Urinary bladder (tissue), 4 donors: Measurements from ENCODE around the gene PARM1. TPM values are rescaled to one million over a fixed set of nuclear protein-coding genes. Genes with fewer than 3 reads are reported as not detected.

Source experiments
- DNase-seq: peaks from one replicate; pipeline ENCODE4 v3.0.0-alpha.2; 2015; ENCODE audit errors: extremely low spot score
- H3K27ac ChIP-seq: one replicate; pipeline ENCODE4 v1.5.1; 2013; ENCODE audit warnings: low read depth, mild to moderate bottlenecking, moderate library complexity
- H3K36me3 ChIP-seq: one replicate; pipeline ENCODE4 v1.6.1; 2013; ENCODE audit warnings: mild to moderate bottlenecking, moderate library complexity; ENCODE audit not compliant: insufficient read depth
- H3K4me1 ChIP-seq: one replicate; pipeline ENCODE4 v1.6.1; 2013; ENCODE audit warnings: mild to moderate bottlenecking, moderate library complexity; ENCODE audit not compliant: insufficient read depth
- H3K4me3 ChIP-seq: one replicate; pipeline ENCODE4 v1.5.1; 2013; ENCODE audit warnings: low read depth, low read length
- WGBS: extraction: QIAGEN DNeasy Blood & Tissue Kit; methylation state at CpG from one replicate; pipeline ENCODE4 v1.1.7; 2013; 5-methylcytosine and 5-hydroxymethylcytosine counted together
- polyA plus RNA-seq: library from polyadenylated mRNA; stranded (reverse); fragments of 200-250 nt; gene quantifications from one replicate; pipeline ENCODE4 v1.2.3, GENCODE V29; 2013
- total RNA-seq: library from RNA; depleted of rRNA; stranded (reverse); fragments of >200 nt; gene quantifications from one replicate; pipeline ENCODE4 v1.2.3, GENCODE V29; 2014
- donor health status: healthy with polysubstance abuse.
- donor health status: healthy.

Gene PARM1, protein sequence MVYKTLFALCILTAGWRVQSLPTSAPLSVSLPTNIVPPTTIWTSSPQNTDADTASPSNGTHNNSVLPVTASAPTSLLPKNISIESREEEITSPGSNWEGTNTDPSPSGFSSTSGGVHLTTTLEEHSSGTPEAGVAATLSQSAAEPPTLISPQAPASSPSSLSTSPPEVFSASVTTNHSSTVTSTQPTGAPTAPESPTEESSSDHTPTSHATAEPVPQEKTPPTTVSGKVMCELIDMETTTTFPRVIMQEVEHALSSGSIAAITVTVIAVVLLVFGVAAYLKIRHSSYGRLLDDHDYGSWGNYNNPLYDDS
- total RNA-seq (139 TPM), polyA plus RNA-seq (81.3 TPM)

DNA sequence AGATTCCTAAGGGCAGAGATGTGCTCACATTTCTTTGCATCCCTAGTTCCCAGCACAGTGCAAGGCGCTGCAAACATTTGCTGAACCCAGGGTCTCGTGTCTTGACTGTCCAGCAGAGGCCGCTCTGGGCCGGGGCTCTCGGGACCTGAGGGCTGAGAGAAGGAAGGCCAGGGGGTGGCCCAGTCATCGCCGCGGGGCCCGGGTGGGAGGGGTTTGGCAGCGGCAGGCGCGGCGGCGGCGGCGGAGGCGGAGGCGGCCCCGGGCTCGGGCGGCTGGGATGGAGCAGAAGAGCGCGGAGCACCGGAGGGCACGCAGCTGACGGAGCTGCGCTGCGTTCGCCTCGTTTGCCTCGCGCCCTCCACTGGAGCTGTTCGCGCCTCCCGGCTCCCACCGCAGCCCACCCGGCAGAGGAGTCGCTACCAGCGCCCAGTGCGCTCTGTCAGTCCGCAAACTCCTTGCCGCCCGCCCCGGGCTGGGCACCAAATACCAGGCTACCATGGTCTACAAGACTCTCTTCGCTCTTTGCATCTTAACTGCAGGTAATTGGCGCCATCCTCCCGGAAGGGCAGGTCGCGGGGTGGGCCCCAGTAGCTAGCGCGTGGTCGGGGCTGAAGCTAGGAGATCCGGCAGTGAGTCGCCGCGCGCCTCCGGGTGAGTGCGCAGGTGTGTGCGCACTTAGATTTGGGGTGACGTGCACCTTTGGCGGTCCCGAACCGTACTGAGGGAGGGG lies at the start of gene PARM1:
Gene PARM1 (plus strand): TSS at position 285 of the 730 bp plus-strand sequence. CDS start 212 bp downstream, at position 497.
- H3K4me3 ChIP-seq = peak within 1 kb of the TSS; percentile 76
- H3K36me3 ChIP-seq = no peaks in the 10 kb centered on the region
- WGBS = under 1% methylated on average over 64 of the region's 64 CpGs
- peak; percentile 64 for DNase-seq
- no peaks in the 10 kb centered on the region for H3K4me1 ChIP-seq
- H3K27ac ChIP-seq = peak within 1 kb of the TSS; percentile 68

DNA sequence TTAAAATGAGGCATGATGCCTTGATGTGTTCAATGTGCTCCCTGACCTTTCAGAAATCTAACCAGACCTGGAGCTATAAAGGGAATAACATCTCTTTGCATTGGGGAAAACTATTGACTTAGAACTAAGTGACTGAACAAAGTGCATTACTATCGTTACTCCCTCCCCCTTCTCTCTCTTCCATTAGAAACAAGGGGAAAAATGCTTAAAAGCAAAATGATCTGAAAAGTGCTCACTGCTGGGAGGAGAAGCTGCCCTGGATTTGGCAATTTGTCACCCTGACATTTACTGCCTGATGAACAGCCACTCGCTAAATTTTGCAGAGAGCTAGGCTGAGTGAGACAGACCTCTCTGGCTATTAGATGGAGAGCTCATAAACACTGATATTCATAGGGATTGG lies 48.6 kb upstream of the PARM1 start:
- 41% methylated on average over 2 of the region's 2 CpGs for WGBS

DNA sequence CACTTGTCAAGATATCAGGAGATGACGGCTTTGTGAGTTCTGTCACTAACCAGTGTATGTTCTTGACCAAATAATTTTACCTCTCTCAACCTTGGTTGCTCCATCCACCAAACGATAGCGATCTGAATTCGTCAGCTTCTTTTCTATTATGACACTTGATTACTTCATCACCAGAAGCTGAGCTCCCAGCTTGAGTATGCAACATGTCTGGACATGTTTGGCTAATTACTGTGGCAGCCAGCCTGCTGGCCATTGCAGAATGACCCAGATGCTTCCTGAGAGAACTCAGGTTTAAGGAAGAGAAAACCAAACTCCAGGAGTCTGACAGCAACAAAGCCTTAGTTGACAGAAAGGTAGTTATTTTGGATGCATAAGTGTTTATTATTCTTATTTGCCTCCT lies 46.4 kb upstream of the PARM1 start:
- H3K27ac ChIP-seq = no peak overlapping the region
- no peak for DNase-seq
- H3K4me1 ChIP-seq = no peaks in the 10 kb centered on the region
- H3K4me3 ChIP-seq = no peak overlapping the region
- H3K36me3 ChIP-seq = no peaks in the 10 kb centered on the region
- 90% methylated on average over 4 of the region's 4 CpGs for WGBS

More for the DNA sequence above, 48.6 kb upstream of the PARM1 start:
- Histone ChIP-seq H3K27ac (no peak overlapping the region), H3K4me1 (no peaks in the 10 kb centered on the region), H3K36me3 (no peaks in the 10 kb centered on the region), H3K4me3 (no peak overlapping the region)
- DNase-seq = no peak

DNA sequence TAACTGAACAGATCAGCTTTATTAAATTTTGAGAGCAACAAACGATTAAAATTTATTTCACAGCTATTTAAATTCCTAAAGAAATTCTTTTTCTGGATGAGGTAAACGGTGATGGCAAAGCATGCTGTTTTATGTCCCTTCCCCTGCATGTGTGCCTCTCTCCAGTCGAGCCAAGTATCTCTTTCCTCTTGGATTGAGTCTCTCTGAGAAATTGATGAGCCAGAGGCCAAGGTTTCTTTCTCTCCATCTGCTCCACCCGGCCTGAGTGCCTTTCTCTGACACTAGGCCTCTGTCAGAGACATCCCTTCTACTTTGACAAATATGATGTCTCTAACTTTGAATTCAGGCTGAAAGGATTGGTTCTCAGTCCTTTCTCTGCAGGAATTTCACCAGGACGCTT lies 42.6 kb upstream of the PARM1 start:
- 53% methylated on average over 5 of the region's 5 CpGs for WGBS
- DNase-seq = no peak
- no peak overlapping the region for H3K4me3 ChIP-seq
- no peaks in the 10 kb centered on the region for H3K36me3 ChIP-seq
- no peak overlapping the region for H3K27ac ChIP-seq
- H3K4me1 ChIP-seq = no peaks in the 10 kb centered on the region

DNA sequence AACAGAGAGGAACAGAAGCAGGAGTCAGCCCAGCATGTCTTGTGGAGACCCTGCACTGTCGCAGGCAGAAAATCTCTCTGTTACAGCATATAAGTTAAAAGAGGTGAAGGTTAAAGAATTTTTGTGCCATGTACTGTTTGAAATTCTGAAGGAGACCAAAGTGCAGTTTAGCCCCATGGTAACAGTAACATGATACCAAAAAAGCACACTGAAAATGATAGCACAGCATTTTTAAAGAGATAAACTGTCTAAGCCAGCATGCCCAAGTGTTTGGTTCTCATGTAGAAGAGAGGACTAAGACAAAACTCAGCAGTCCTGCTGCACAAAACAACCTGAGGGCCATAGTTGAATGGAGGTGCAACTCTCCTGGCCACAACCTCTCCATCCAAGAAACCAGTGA lies 41.9 kb upstream of the PARM1 start:
- 92% methylated on average over 1 of the region's 1 CpG for WGBS
- Histone ChIP-seq H3K4me1 (no peaks in the 10 kb centered on the region), H3K27ac (no peak overlapping the region), H3K36me3 (no peaks in the 10 kb centered on the region), H3K4me3 (no peak overlapping the region)
- no peak for DNase-seq

DNA sequence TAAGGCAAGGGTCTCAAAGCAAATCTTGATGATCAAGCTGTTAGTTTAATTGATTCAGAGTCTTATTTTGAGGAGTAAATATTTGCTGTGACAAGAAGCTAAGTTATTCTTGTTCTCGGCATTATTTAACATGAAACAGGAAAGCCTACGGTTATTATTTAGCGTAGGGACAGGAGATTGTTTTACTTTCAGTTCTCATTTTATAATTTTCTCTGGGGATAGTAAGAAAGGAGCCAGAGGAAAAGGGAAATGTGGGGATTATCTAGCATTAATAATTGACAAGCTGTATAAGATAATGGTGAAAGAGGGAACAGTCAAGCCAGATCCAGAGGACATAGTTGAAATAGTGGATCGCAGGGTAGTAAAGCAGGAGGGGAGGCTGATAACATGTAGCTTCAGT lies 39.7 kb upstream of the PARM1 start:
- WGBS = 38% methylated on average over 4 of the region's 4 CpGs
- Histone ChIP-seq H3K4me3 (no peak overlapping the region), H3K27ac (no peak overlapping the region), H3K36me3 (no peaks in the 10 kb centered on the region), H3K4me1 (no peaks in the 10 kb centered on the region)
- DNase-seq = no peak

DNA sequence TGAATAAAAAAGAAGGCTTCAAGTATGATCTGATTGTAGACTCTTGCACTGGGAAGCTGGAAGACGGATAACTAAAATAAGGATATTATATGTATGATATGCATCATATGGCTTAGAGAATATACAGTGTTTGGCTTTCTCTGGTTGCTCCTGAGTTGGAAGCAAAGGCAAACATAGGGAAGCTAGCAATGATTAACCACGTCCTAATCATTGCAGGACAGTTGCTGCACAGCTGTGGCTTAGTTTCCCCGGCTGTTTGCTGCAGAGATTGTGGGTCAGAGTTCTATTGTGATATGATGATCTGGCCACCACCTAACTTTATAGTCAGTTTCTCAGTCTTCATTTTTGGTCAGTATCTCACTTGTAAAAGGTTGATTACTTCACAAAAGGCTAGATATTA lies 36.3 kb upstream of the PARM1 start:
- Histone ChIP-seq H3K36me3 (no peaks in the 10 kb centered on the region), H3K27ac (no peak overlapping the region), H3K4me3 (no peak overlapping the region), H3K4me1 (no peaks in the 10 kb centered on the region)
- 79% methylated on average over 3 of the region's 3 CpGs for WGBS
- DNase-seq = no peak

DNA sequence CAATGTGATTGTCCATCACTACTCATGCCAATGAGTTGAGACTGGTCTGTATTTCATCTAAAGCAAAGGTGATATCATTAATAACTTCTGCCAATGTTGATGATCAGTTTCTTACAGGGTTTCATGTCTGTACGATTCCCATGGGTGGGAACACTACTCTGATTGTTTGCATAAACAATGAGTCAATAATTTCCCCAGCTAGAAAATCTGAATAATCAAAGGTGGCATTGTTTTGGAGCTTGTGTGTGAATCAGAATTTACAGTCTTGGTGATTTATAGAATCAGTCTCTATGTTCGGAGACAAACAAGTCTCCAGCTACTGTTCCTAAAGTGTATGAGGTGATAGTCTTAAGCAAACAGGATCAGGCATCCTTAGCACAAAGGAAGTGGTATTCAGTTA lies 35.5 kb upstream of the PARM1 start:
- 85% methylated on average over 2 of the region's 2 CpGs for WGBS
- no peaks in the 10 kb centered on the region for H3K36me3 ChIP-seq
- no peak overlapping the region for H3K27ac ChIP-seq
- H3K4me3 ChIP-seq = no peak overlapping the region
- no peak for DNase-seq
- no peaks in the 10 kb centered on the region for H3K4me1 ChIP-seq

DNA sequence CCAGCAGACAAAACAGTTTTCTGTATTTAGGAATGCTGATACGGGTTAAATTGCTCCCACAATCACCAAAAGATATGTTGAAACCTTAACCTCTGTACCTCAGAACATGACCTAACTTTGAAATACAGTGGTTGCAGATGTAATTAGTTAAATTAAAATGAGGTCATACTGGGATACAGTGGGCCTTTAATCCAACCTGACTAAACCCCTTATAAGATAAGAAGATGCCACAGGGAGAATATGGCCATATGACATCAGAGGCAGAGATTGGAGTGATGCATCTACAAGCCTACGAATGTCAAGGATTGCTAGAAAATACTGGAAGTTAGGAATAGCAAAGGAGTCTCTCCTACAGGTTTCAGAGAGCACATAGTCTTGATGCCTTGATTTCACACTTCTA lies 32.1 kb upstream of the PARM1 start:
- Histone ChIP-seq H3K36me3 (no peaks in the 10 kb centered on the region), H3K27ac (no peak overlapping the region), H3K4me3 (no peak overlapping the region), H3K4me1 (no peaks in the 10 kb centered on the region)
- 78% methylated on average over 2 of the region's 2 CpGs for WGBS
- no peak for DNase-seq

DNA sequence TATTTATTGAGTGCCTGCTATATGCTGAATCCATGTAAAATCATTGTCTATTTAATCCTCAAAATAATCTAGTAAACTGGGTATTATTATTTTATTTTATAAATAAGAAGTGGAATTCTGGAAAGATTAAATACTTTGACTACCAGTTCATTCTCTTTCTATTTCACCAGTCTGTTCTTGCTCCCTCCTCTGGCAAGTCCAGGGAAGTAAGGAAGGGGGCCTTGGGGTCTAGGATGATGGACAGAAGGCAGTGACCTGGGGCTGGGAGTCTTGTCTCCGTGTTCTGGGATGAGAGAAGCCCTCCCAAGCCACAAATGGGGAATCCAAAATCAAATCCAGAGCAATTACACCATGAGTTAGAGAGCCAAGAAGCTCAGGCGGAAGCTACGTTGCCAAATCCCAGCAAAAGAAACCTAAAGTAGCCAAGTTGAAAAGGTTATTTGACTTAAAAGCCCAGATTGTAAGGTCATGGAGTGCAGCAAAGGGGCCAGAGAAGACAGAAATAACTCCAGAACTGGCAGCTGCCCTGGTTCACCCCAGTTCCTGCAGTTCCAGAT lies 28.3 kb upstream of the PARM1 start:
- H3K4me1 ChIP-seq = no peaks in the 10 kb centered on the region
- no peak overlapping the region for H3K27ac ChIP-seq
- no peak overlapping the region for H3K4me3 ChIP-seq
- DNase-seq = no peak
- H3K36me3 ChIP-seq = no peaks in the 10 kb centered on the region
- 55% methylated on average over 3 of the region's 3 CpGs for whole genome bisulfite sequencing

DNA sequence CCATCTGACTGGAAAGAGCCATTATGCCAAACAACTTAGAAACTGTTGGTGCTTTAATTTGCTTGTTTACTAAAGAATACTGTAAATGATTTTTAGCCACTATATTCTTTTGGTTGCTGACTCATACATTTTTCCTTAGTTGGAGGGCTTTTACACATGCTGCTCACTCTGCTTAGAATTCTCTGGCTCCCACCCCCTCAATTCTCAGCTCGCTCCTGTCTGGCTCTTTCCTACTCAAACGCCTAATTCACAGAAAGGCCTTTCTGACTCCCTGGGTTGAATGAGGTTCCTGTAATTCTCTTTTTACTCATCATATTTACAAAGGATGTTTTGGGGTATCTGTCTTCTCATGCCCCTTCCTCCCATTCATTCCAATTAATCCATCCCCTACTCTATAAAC lies 26.1 kb upstream of the PARM1 start:
- Histone ChIP-seq H3K27ac (no peak overlapping the region), H3K36me3 (no peaks in the 10 kb centered on the region), H3K4me3 (no peak overlapping the region), H3K4me1 (no peaks in the 10 kb centered on the region)
- 68% methylated on average over 2 of the region's 2 CpGs for WGBS
- DNase-seq = no peak

DNA sequence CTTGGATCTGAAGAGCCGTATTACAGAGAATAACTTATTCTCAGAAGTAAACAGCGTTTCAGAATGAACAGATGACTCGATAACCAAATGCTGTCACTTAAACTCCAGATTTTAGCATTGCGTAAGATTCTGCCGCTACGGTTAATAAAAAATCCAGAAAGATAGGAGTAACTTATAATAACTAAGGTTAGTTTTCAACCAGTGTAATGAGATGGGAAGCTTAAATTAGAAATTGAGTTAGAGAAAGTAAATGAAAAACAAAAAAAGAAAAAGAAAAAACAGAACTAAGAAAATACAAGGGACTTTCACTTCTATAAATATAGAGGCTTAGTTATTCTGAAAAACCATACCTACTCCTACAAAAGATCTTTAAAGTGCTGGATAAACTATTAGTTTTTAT lies 13.1 kb upstream of the PARM1 start:
- H3K4me3 ChIP-seq = no peak overlapping the region
- WGBS = 69% methylated on average over 6 of the region's 6 CpGs
- no peaks in the 10 kb centered on the region for H3K4me1 ChIP-seq
- DNase-seq = no peak
- H3K27ac ChIP-seq = no peak overlapping the region
- H3K36me3 ChIP-seq = no peaks in the 10 kb centered on the region

DNA sequence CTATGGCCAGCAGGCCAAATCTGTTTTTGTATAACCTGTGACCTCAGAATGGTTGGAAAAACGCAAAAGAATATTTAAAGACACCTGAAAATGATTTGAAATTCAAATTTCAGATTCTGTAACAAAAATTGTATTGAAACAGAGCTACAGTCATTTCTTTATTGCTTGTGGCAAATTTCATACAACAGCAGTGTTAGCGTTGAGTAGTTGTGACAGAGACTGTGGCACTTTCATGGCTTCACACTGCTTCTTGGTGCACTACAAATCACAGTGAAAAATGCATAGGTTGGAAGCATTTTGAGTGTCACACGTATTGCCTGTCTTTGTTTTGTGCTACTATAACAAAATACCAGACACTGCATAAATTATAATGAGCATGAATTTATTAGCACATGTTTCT lies 12.2 kb upstream of the PARM1 start:
- no peak overlapping the region for H3K4me3 ChIP-seq
- H3K27ac ChIP-seq = no peak overlapping the region
- WGBS = 83% methylated on average over 3 of the region's 3 CpGs
- no peaks in the 10 kb centered on the region for H3K36me3 ChIP-seq
- no peaks in the 10 kb centered on the region for H3K4me1 ChIP-seq
- no peak for DNase-seq

DNA sequence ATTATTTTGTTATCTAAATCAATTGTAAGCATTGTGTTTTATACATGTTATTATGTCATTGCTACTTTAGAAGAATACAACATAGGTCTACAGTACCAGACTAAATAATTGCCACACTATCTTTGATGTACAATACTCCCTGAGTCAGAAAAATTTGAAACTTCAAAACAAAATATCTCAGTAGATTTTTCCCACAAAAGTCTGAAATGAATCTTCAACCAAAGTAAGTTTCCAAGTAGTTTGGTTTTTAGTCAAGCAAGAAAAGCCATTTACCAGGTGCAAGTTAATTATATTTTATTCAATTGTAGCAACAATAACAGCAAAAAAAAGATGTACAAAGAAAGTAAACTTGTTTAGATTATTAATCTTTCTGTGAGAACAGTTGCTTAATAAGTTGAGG lies 11.4 kb upstream of the PARM1 start:
- H3K27ac ChIP-seq = no peak overlapping the region
- DNase-seq = no peak
- no peaks in the 10 kb centered on the region for H3K36me3 ChIP-seq
- H3K4me1 ChIP-seq = no peaks in the 10 kb centered on the region
- no peak overlapping the region for H3K4me3 ChIP-seq
